ENCODE measurements around the gene GATAD2A. TPM values are rescaled to one million over a fixed set of nuclear protein-coding genes. Genes with fewer than 3 reads are reported as not detected.
A peak's percentile ranks its signal among the peaks of the same experiment; 100 is the strongest.

The GATAD2A gene
- total and polyA plus RNA-seq, 7 experiments from 2014 or later, result 11.3 to 123 (median 102) TPM

GRCh38 chr19:19381007-19381926 lies 24.2 kb upstream of the GATAD2A start:
- CTCF ChIA-PET, result interaction anchor here (1.4 kb wide), 1 partner anchor 109 kb away, joined by 4 read pairs; no protein-coding TSS in a partner anchor
- no peaks in the 10 kb centered on the region for H3K36me3 Mint-ChIP-seq
- H3K9me3 ChIP-seq (ENCODE audit: control insufficient read depth in 2 of 3, low read length in 3 of 3), result no peaks in the 10 kb centered on the region
- H3K27me3 Mint-ChIP-seq, result no peaks in the 10 kb centered on the region
- H3K9me3 Mint-ChIP-seq, result peaks cover 0 to 2% (median 0%) of the 10 kb centered on the region in 11 donors
- no peak overlapping the region for H3K27ac Mint-ChIP-seq
- intact Hi-C loops (cut with micrococcal nuclease), result no loop called here
- H3K36me3 ChIP-seq (ENCODE audit: control insufficient read depth in 2 of 3, insufficient read depth in 3 of 3, low read length in 3 of 3), result no peaks in the 10 kb centered on the region
- no peak overlapping the region for H3K27ac ChIP-seq (ENCODE audit: low read depth, low read length)
- H3K4me1 ChIP-seq (ENCODE audit: control insufficient read depth in 2 of 2, insufficient read depth in 2 of 2, low read length in 2 of 2), result peaks cover 4 to 6% of the 10 kb centered on the region in 2 donors
- ATAC-seq (no peak), DNase-seq (no peak)
- H3K4me3 Mint-ChIP-seq, result peak overlapping the region in 1 of 10 donors; percentile 5
- no peak overlapping the region for H3K4me3 ChIP-seq (ENCODE audit: low read length)
- peaks cover 0 to 10% (median 3%) of the 10 kb centered on the region in 7 donors for H3K4me1 Mint-ChIP-seq
- POLR2A ChIA-PET, result interaction anchor here (1.1 to 1.5 kb wide), 2 partner anchors 26 to 71 kb away, joined by 3 read pairs; no protein-coding TSS in a partner anchor
- no peaks in the 10 kb centered on the region for H3K27me3 ChIP-seq (ENCODE audit: control insufficient read depth in 2 of 2, insufficient read depth in 2 of 2, low read length in 2 of 2)

- H3K9me3 ChIP-seq (ENCODE audit: control insufficient read depth in 2 of 3, low read length in 3 of 3), result no peaks in the 10 kb centered on the region
- peaks cover 0 to under 1% (median 0%) of the 10 kb centered on the region in 5 donors for H3K36me3 Mint-ChIP-seq
- peaks cover 5 to 14% (median 10%) of the 10 kb centered on the region in 7 donors for H3K4me1 Mint-ChIP-seq
- ATAC-seq (no peak), DNase-seq (no peak)
- peaks cover 0 to 2% (median 0%) of the 10 kb centered on the region in 11 donors for H3K9me3 Mint-ChIP-seq
- intact Hi-C loops (cut with micrococcal nuclease), result no loop called here
- ChIA-PET CTCF (interaction anchor here (0.6 kb wide), 1 partner anchor 12 kb away, joined by 4 read pairs; no protein-coding TSS in a partner anchor), POLR2A (interaction anchor here (0.6 to 1.5 kb wide), 3 partner anchors 70 to 436 kb away, joined by 3 to 6 read pairs (median 4); no protein-coding TSS in a partner anchor)
- H3K27me3 Mint-ChIP-seq, result no peaks in the 10 kb centered on the region
- no peak overlapping the region for H3K27ac ChIP-seq (ENCODE audit: low read depth, low read length)
- no peak overlapping the region for H3K4me3 ChIP-seq (ENCODE audit: low read length)
- H3K4me1 ChIP-seq (ENCODE audit: control insufficient read depth in 2 of 2, insufficient read depth in 2 of 2, low read length in 2 of 2), result peaks cover 11 to 13% of the 10 kb centered on the region in 2 donors
- peak overlapping the region in 1 of 9 donors; percentile 26 for H3K27ac Mint-ChIP-seq
- peak overlapping the region in 2 of 10 donors; percentile 18 to 46 for H3K4me3 Mint-ChIP-seq
- H3K36me3 ChIP-seq (ENCODE audit: control insufficient read depth in 2 of 3, insufficient read depth in 3 of 3, low read length in 3 of 3), result no peaks in the 10 kb centered on the region
- H3K27me3 ChIP-seq (ENCODE audit: control insufficient read depth in 2 of 2, insufficient read depth in 2 of 2, low read length in 2 of 2), result no peaks in the 10 kb centered on the region
These were observed 23.4 kb upstream of the GATAD2A start for GRCh38 chr19:19382118-19382517.

DNA sequence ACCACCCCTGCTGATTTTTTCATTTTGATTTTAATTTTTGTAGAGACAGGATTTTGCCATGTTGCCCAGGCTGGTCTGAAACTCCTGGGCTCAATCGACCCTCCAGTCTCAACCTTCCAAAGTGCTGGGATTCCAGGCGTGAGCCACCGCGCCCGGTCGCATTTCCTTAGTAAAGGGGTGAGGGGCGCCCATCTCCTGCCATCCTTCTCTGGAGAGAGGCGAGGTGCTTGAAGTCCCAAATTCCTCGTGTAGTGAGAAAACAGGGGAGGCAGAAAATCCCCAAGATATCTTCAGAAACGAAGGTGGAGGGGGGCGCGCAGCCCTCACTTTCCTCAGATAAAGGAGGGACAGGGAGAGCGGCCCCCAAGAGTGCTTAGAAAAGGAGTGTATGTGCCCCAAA lies 21.0 kb upstream of the GATAD2A start:
- Histone ChIP-seq H3K4me1 (ENCODE audit: control insufficient read depth in 2 of 2, insufficient read depth in 2 of 2, low read length in 2 of 2) (peaks cover 29 to 34% of the 10 kb centered on the region in 2 donors), H3K27ac (ENCODE audit: low read depth, low read length) (peak overlapping the region; percentile 88), H3K9me3 (ENCODE audit: control insufficient read depth in 2 of 3, low read length in 3 of 3) (no peaks in the 10 kb centered on the region), H3K36me3 (ENCODE audit: control insufficient read depth in 2 of 3, insufficient read depth in 3 of 3, low read length in 3 of 3) (no peaks in the 10 kb centered on the region), H3K27me3 (ENCODE audit: control insufficient read depth in 2 of 2, insufficient read depth in 2 of 2, low read length in 2 of 2) (no peaks in the 10 kb centered on the region), H3K4me3 (ENCODE audit: low read length) (peak overlapping the region; percentile 81)
- DNase-seq (no peak), ATAC-seq (no peak)
- peak overlapping the region in 9 of 10 donors; percentile 68 to 99 (median 94) for H3K4me3 Mint-ChIP-seq
- ChIA-PET CTCF (interaction anchor here (1.1 kb wide), 1 partner anchor 18 kb away, joined by 3 read pairs; no protein-coding TSS in a partner anchor), POLR2A (interaction anchor here (1.4 to 2.3 kb wide), 9 partner anchors 9 to 105 kb away, joined by 3 to 12 read pairs (median 7); partner anchors contain the start of gene GATAD2A)
- H3K36me3 Mint-ChIP-seq, result peaks cover 0 to 3% (median 0%) of the 10 kb centered on the region in 5 donors
- H3K27me3 Mint-ChIP-seq, result no peaks in the 10 kb centered on the region
- peaks cover 28 to 38% (median 34%) of the 10 kb centered on the region in 7 donors for H3K4me1 Mint-ChIP-seq
- H3K9me3 Mint-ChIP-seq, result no peaks in the 10 kb centered on the region
- peak overlapping the region in 2 of 9 donors; percentile 5 to 94 for H3K27ac Mint-ChIP-seq
- intact Hi-C loops (cut with micrococcal nuclease), result no loop called here

DNA sequence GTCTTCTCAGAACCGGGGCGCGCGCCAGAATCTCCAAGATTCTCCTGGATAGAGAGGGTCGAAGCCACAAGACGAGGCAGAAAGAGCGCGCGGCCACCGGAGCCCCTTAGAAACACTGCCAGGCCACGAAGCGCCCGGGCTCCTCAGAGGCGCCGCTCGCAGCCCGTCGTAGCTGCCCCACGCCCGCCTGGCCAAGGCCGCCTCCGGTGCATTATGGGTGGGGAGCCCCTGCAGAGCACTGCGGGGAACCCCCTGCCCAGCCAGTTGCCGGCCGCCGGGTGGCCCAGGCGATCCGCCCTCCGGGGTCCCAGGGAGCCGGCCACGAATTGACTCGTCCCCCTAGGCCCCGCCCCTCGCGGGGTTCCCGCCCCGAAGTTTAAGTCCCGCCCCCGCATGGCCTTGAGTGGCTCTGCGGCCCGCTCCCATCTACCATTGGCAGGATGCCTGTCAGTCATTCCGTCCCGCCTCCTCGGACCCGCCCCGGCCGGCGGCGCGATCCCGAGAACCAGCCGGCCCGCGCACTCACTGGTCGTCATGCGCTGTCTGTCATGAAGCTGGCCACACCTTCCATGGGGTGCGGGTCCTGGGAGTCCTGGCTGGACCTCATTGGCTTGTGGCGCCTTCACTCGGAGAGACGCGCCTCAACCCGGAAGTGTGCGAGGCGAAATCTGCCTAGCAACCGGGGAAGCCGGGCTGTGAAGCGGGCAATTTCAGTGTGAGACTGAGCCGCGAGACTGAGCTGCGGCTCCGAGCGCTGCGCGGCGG lies 20.2 kb upstream of the GATAD2A start:
- Mint-ChIP-seq H3K9me3 (no peaks in the 10 kb centered on the region), H3K36me3 (peaks cover 0 to 5% (median 0%) of the 10 kb centered on the region in 5 donors), H3K27me3 (no peaks in the 10 kb centered on the region), H3K27ac (peak overlapping the region; percentile 25 to 96 (median 93)), H3K4me1 (peaks cover 37 to 46% (median 42%) of the 10 kb centered on the region in 7 donors), H3K4me3 (peak overlapping the region; percentile 89 to 99 (median 94))
- Histone ChIP-seq H3K4me1 (ENCODE audit: control insufficient read depth in 2 of 2, insufficient read depth in 2 of 2, low read length in 2 of 2) (peaks cover 29 to 42% of the 10 kb centered on the region in 2 donors), H3K36me3 (ENCODE audit: control insufficient read depth in 2 of 3, insufficient read depth in 3 of 3, low read length in 3 of 3) (no peaks in the 10 kb centered on the region), H3K27me3 (ENCODE audit: control insufficient read depth in 2 of 2, insufficient read depth in 2 of 2, low read length in 2 of 2) (no peaks in the 10 kb centered on the region), H3K27ac (ENCODE audit: low read depth, low read length) (peak overlapping the region; percentile 88), H3K9me3 (ENCODE audit: control insufficient read depth in 2 of 3, low read length in 3 of 3) (no peaks in the 10 kb centered on the region), H3K4me3 (ENCODE audit: low read length) (peak overlapping the region; percentile 81)
- intact Hi-C loops (cut with micrococcal nuclease), result loop anchor here (1.0 to 5.0 kb wide), 11 partner anchors 10 to 277 kb away; partner anchors contain the start of genes GATAD2A (in 2 of the 2), MAU2 (in 2 of the 2), SUGP1 (in 2 of the 2) and ATP13A1 (in 1 of the 2)
- ChIA-PET POLR2A (interaction anchor here (0.6 to 2.3 kb wide), 14 partner anchors 10 to 480 kb away, joined by 3 to 12 read pairs (median 4); partner anchors contain the start of genes GATAD2A, NDUFA13, TSSK6 and ZNF253), CTCF (interaction anchor here (1.1 to 1.2 kb wide), 2 partner anchors 19 to 22 kb away, joined by 3 to 4 read pairs; no protein-coding TSS in a partner anchor)
- peak; percentile 93 for ATAC-seq
- peak; percentile 95 to 100 (median 99) for DNase-seq

DNA sequence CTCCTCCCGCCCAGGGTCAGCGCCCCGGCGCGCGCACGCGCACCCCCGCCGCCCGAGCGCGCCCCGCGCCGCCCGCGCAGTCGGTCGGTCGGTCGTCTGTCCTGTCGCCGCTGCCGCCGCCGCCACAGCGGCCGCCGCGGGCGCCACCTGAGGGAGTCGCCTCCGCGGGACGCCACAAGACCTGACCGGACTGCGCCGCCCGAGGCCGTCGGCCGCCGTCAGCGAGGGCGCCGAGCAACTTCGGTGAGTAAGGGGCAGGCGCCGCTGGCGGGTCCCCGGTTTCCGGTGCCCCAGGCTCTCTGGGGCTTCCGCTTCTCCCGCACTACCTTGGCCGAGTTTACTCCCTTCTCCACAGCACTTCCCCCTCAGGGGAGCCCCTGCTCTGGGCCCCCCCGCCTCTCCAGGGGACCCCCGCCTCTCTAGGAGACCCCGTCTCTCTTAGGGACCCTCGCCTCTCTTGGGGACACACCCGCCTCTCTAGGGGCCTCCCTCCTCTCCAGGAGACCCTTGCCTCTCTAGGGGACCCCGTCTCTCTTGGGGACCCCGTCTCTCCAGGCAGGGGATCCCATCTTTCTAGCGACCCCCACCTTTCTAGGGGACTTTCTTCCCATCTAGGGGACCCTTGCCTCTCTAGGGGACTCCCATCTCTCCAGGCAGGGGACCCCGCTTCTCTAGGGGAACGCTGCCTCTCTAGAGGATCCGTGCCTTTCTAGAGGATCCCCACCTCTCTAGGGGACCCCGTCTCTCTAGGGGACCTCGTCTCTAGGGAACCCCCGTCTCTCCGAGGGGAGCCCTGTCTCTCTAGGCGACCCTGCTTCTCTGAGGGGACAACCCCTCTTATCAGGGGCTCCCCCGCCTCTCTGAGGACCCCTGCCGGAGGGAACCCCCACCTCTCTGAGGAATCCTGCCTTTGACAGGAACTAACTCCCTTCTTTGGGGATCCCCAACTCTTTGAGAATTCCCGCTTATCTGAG lies 19.3 kb upstream of the GATAD2A start:
- peak in 5 of 9 donors; percentile 18 to 67 (median 28) for DNase-seq
- peak; percentile 7 for ATAC-seq
- H3K27me3 Mint-ChIP-seq, result no peaks in the 10 kb centered on the region
- Histone ChIP-seq H3K4me3 (ENCODE audit: low read length) (peak overlapping the region; percentile 86), H3K27ac (ENCODE audit: low read depth, low read length) (peak overlapping the region; percentile 88), H3K9me3 (ENCODE audit: control insufficient read depth in 2 of 3, low read length in 3 of 3) (no peaks in the 10 kb centered on the region), H3K4me1 (ENCODE audit: control insufficient read depth in 2 of 2, insufficient read depth in 2 of 2, low read length in 2 of 2) (peaks cover 29 to 50% of the 10 kb centered on the region in 2 donors), H3K36me3 (ENCODE audit: control insufficient read depth in 2 of 3, insufficient read depth in 3 of 3, low read length in 3 of 3) (no peaks in the 10 kb centered on the region), H3K27me3 (ENCODE audit: control insufficient read depth in 2 of 2, insufficient read depth in 2 of 2, low read length in 2 of 2) (no peaks in the 10 kb centered on the region)
- intact Hi-C loops (cut with micrococcal nuclease), result loop anchor here (1.0 to 5.0 kb wide), 11 partner anchors 9 to 276 kb away; partner anchors contain the start of genes GATAD2A (in 2 of the 2), MAU2 (in 2 of the 2), SUGP1 (in 2 of the 2) and ATP13A1 (in 1 of the 2)
- peak overlapping the region; percentile 88 to 97 (median 93) for H3K27ac Mint-ChIP-seq
- peaks cover 43 to 55% (median 50%) of the 10 kb centered on the region in 7 donors for H3K4me1 Mint-ChIP-seq
- peak overlapping the region; percentile 91 to 99 (median 94) for H3K4me3 Mint-ChIP-seq
- ChIA-PET POLR2A (interaction anchor here (0.6 to 2.3 kb wide), 13 partner anchors 10 to 479 kb away, joined by 3 to 12 read pairs (median 4); partner anchors contain the start of genes GATAD2A, NDUFA13, TSSK6 and ZNF253), CTCF (interaction anchor here (1.2 kb wide), 1 partner anchor 21 kb away, joined by 4 read pairs; no protein-coding TSS in a partner anchor)
- H3K9me3 Mint-ChIP-seq, result no peaks in the 10 kb centered on the region
- peaks cover 0 to 10% (median 0%) of the 10 kb centered on the region in 5 donors for H3K36me3 Mint-ChIP-seq
